ENCODE results near the gene ZNF165.

DNA sequence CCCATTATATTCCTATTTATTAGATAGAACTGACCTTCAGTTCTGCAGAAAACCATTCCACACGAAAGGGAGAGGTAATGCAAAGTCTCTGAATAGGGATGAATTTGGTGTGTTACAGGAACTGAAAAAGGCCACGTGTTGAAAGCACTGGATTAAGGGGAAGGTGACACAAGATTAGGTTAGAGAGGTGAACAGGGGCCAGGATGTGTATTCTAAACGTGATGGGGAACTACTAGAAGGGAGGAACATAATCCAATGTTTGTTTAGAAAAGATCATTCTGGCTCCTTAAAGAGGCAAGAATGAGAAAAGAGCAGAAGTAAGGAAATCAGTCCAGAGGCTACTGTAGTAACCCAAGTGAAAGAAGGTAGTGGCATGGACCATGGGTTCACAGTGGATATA lies 55.0 kb downstream of the ZNF165 start:
- TF ChIP-seq, protein P1, sequence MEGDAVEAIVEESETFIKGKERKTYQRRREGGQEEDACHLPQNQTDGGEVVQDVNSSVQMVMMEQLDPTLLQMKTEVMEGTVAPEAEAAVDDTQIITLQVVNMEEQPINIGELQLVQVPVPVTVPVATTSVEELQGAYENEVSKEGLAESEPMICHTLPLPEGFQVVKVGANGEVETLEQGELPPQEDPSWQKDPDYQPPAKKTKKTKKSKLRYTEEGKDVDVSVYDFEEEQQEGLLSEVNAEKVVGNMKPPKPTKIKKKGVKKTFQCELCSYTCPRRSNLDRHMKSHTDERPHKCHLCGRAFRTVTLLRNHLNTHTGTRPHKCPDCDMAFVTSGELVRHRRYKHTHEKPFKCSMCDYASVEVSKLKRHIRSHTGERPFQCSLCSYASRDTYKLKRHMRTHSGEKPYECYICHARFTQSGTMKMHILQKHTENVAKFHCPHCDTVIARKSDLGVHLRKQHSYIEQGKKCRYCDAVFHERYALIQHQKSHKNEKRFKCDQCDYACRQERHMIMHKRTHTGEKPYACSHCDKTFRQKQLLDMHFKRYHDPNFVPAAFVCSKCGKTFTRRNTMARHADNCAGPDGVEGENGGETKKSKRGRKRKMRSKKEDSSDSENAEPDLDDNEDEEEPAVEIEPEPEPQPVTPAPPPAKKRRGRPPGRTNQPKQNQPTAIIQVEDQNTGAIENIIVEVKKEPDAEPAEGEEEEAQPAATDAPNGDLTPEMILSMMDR (IDR thresholded peaks at IDR 0.05), result no peak
- no peak for TF ChIP-seq POLR2A (IDR thresholded peaks at IDR 0.05)

All from upper lobe of left lung (tissue), 4 donors.